ENCODE data around the gene CARD9. TPM values are rescaled to one million over a fixed set of nuclear protein-coding genes. Genes with fewer than 3 reads are reported as not detected.

The CARD9 gene
- total RNA-seq, 1 experiment from 2014 or later: 5.6 TPM

DNA sequence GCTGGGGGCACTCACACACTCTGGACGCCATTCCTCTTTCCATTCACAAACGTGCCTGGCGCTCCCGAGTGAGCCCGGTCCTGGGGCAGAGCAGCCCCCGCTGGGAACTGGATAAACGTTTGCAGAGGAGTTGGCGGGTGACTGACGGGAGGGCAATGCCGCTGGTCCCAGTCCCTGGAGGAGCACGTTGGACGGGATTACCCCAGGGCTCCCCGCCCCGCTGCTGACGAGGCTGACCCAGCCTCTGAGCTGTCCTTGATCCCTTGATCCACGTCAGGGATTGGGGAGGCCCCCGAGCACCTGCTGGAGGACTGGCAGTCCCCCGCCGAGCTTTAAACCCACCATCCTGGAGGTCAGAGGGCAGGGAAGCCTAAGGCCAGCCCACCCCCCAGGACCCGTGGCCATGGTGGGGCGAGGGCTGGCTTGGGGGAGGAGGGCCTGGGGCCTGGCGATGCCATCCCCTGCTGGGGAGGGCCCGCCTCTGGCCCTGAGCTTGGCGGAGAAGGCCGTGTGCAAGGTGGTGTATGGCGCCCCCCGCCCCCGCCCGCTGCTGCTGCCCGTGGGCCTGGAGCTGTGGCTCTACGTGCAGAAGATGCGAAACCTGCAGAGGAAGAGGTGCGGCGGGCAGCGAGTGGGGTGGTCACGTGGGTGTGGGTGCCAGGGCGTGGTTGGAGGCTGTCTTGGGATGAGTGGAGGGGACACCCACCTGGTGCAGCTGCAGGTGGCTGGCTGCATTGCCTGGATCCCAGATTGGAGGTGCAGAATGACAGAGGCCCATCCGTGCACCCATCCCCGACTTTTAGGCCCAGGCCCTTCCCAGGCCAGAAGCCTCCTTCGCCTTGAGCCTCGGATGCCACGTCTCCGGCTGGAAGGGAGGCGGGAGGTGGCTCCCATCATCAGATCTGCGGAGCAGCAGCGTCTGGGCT, 41.6 kb downstream of the CARD9 start:
- Histone ChIP-seq H3K4me2 (ENCODE audit: insufficient read depth, insufficient read length, low read length) (no peak overlapping the region), H4K20me1 (ENCODE audit: control insufficient read depth, insufficient read depth, insufficient read length) (no peaks in the 10 kb centered on the region), H3K4ac (ENCODE audit: low read depth, low read length) (no peak overlapping the region), H3K79me2 (ENCODE audit: insufficient read depth, low read length) (peaks cover 2% of the 10 kb centered on the region; the same call in 1 of the 2 replicates), H2BK5ac (ENCODE audit: insufficient read length, low read length) (no peak overlapping the region), H3K4me1 (ENCODE audit: insufficient read depth, low read length) (no peaks in the 10 kb centered on the region; the same call in 1 of the 2 replicates), H2AK5ac (ENCODE audit: insufficient read length, low read length) (no peak overlapping the region), H4K91ac (ENCODE audit: insufficient read length, low read depth, low read length) (no peak overlapping the region), H3K23me2 (ENCODE audit: insufficient read length, low read depth, low read length, poor library complexity, severe bottlenecking) (no peaks in the 10 kb centered on the region), H3K56ac (ENCODE audit: insufficient read length, low read depth, low read length) (no peak overlapping the region), H3K79me1 (ENCODE audit: insufficient read depth, low read depth, low read length, poor library complexity, severe bottlenecking) (peaks cover 2% of the 10 kb centered on the region), H3T11ph (ENCODE audit: low read length) (no peak overlapping the region), H3K18ac (ENCODE audit: insufficient read length, low read depth, low read length) (no peak overlapping the region), H3K23ac (ENCODE audit: insufficient read length, low read depth, low read length) (no peak overlapping the region), H2BK12ac (ENCODE audit: insufficient read length, low read depth, low read length) (no peak overlapping the region), H2BK20ac (ENCODE audit: low read depth, low read length, poor library complexity, severe bottlenecking) (no peak overlapping the region), H3K27ac (ENCODE audit: insufficient read length, low read depth, low read length) (no peak overlapping the region), H3K9me3 (ENCODE audit: control insufficient read depth, low read depth, low read length) (no peaks in the 10 kb centered on the region), H4K8ac (replicated peaks; ENCODE audit: insufficient read length, low read depth, low read length) (no peak overlapping the region), H2AFZ (ENCODE audit: low read length) (no peak overlapping the region), H3K14ac (ENCODE audit: insufficient read depth, low read length) (no peak overlapping the region), H2BK120ac (ENCODE audit: low read depth, low read length, poor library complexity, severe bottlenecking) (no peak overlapping the region), H2BK15ac (ENCODE audit: low read depth, low read length) (no peak overlapping the region), H3K27me3 (ENCODE audit: insufficient read depth, low read length) (no peaks in the 10 kb centered on the region), H4K5ac (ENCODE audit: insufficient read length, low read depth, low read length) (no peak overlapping the region), H3K9ac (ENCODE audit: extremely low read depth, insufficient read length, low read length) (no peak overlapping the region)
- no peak overlapping the region for H3K4me3 Mint-ChIP-seq
- TF ChIP-seq, protein P1, sequence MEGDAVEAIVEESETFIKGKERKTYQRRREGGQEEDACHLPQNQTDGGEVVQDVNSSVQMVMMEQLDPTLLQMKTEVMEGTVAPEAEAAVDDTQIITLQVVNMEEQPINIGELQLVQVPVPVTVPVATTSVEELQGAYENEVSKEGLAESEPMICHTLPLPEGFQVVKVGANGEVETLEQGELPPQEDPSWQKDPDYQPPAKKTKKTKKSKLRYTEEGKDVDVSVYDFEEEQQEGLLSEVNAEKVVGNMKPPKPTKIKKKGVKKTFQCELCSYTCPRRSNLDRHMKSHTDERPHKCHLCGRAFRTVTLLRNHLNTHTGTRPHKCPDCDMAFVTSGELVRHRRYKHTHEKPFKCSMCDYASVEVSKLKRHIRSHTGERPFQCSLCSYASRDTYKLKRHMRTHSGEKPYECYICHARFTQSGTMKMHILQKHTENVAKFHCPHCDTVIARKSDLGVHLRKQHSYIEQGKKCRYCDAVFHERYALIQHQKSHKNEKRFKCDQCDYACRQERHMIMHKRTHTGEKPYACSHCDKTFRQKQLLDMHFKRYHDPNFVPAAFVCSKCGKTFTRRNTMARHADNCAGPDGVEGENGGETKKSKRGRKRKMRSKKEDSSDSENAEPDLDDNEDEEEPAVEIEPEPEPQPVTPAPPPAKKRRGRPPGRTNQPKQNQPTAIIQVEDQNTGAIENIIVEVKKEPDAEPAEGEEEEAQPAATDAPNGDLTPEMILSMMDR (conservative IDR thresholded peaks at IDR 0.05): no peak
- no peaks in the 10 kb centered on the region; a peak in 1 of 7 replicates for H3K36me3 Mint-ChIP-seq (ENCODE audit: insufficient read depth in 1 of 3, low read depth in 3 of 3)
- DNase-seq: no peak
- WGBS (ENCODE audit: extremely low coverage, insufficient read length, low lambda C conversion rate): no CpG with 5 or more reads among the region's 46 CpGs
- H3K27me3 Mint-ChIP-seq (ENCODE audit: low read depth): no peaks in the 10 kb centered on the region
- peaks cover 4 to 6% of the 10 kb centered on the region in 2 experiments for H3K4me1 Mint-ChIP-seq
- H3K9me3 Mint-ChIP-seq: no peaks in the 10 kb centered on the region
- no peak overlapping the region for H3K27ac Mint-ChIP-seq

Data from H9 (cell line).